BJ (cell line): ENCODE results near the gene BAIAP2L1. TPM values are rescaled to one million over a fixed set of nuclear protein-coding genes. Genes with fewer than 3 reads are reported as not detected.

Experiments used
- CTCF ChIA-PET: fragments of 350-600 bp; formaldehyde crosslinking; extraction: SDS; loops from one replicate; lab custom pipeline; 2021; ENCODE audit warnings: antibody characterized with exemption, inconsistent platforms; lab: Yijun Ruan, JAX
- POLR2A ChIA-PET: fragments of 300-600 bp; sonication (Branson Sonifier 250); formaldehyde crosslinking; extraction: SDS; loops from one replicate; lab custom pipeline; 2021; ENCODE audit warnings: antibody characterized with exemption; lab: Charles Lee
- DNase-seq: peaks from one replicate; pipeline ENCODE4 v3.0.0-alpha.2; 2011; ENCODE audit warnings: low read depth
- H3K27me3 ChIP-seq: 2 replicates; pipeline ENCODE4 v1.6.0; 2011; ENCODE audit warnings: low read length; ENCODE audit not compliant: control insufficient read depth, insufficient read depth
- H3K36me3 ChIP-seq: 2 replicates; pipeline ENCODE4 v1.5.1; 2011; ENCODE audit warnings: low read length; ENCODE audit not compliant: control insufficient read depth, insufficient read depth
- H3K4me3 ChIP-seq: 2 replicates; pipeline ENCODE4 v1.5.1; 2011; ENCODE audit warnings: low read depth, mild to moderate bottlenecking, control low read depth, low read length
- CTCF ChIP-seq: IDR thresholded peaks from 2 replicates; pipeline ENCODE4 v1.5.1; 2011; ENCODE audit warnings: low read depth, mild to moderate bottlenecking, control low read depth, inconsistent platforms, low read length, moderate library complexity; ENCODE audit not compliant: insufficient read depth
- polyA plus RNA-seq: library from polyadenylated mRNA; depleted of rRNA; stranded (reverse); fragments of >200 nt; gene quantifications from 2 replicates; pipeline ENCODE4 v1.2.3, GENCODE V29; 2011

The BAIAP2L1 gene
- polyA plus RNA-seq, 1 experiment: 11.4 TPM

- DNase-seq: no peak
- POLR2A ChIA-PET: no interaction called here
- Histone ChIP-seq H3K36me3 (no peaks in the 10 kb centered on the region), H3K4me3 (no peak overlapping the region), H3K27me3 (no peaks in the 10 kb centered on the region; the same call in 1 of the 2 replicates)
- CTCF ChIA-PET: interaction anchor here (0.6 to 1.7 kb wide), 2 partner anchors 14 to 509 kb away, joined by 4 to 5 read pairs; no protein-coding TSS in a partner anchor
- no peak for TF ChIP-seq CTCF
These were observed 5.9 kb upstream of the BAIAP2L1 start for GRCh38 chr7:98406827-98407226.

GRCh38 chr7:98404840-98405239 is 4.0 kb upstream of the BAIAP2L1 start:
- H3K36me3 ChIP-seq: no peaks in the 10 kb centered on the region
- TF ChIP-seq CTCF: no peak
- no peak overlapping the region for H3K4me3 ChIP-seq
- ChIA-PET CTCF (interaction anchor here (0.8 to 1.3 kb wide), 2 partner anchors 15 to 17 kb away, joined by 3 read pairs; no protein-coding TSS in a partner anchor), POLR2A (no interaction called here)
- H3K27me3 ChIP-seq: no peaks in the 10 kb centered on the region; the same call in 1 of the 2 replicates
- no peak for DNase-seq

- Histone ChIP-seq H3K27me3 (no peaks in the 10 kb centered on the region; the same call in 1 of the 2 replicates), H3K36me3 (no peaks in the 10 kb centered on the region), H3K4me3 (peak overlapping the region; percentile 69)
- ChIA-PET CTCF (interaction anchor here (0.7 to 4.4 kb wide), 6 partner anchors 18 to 133 kb away, joined by 3 to 49 read pairs (median 10); no protein-coding TSS in a partner anchor), POLR2A (no interaction called here)
- no peak for DNase-seq
- no peak for TF ChIP-seq CTCF
These were observed 874 bp downstream of the BAIAP2L1 start for GRCh38 chr7:98399890-98400541.

- CTCF ChIA-PET: interaction anchor here (0.7 to 4.4 kb wide), 4 partner anchors 18 to 133 kb away, joined by 3 to 49 read pairs (median 24); no protein-coding TSS in a partner anchor
- Histone ChIP-seq H3K4me3 (peak overlapping the region; percentile 69), H3K27me3 (no peaks in the 10 kb centered on the region), H3K36me3 (no peaks in the 10 kb centered on the region)
- no peak for TF ChIP-seq CTCF
- no peak for DNase-seq
- POLR2A ChIA-PET: no interaction called here
These were observed 1.4 kb downstream of the BAIAP2L1 start for GRCh38 chr7:98399462-98399861.

- Histone ChIP-seq H3K27me3 (no peaks in the 10 kb centered on the region), H3K4me3 (no peak overlapping the region), H3K36me3 (no peaks in the 10 kb centered on the region)
- ChIA-PET CTCF (no interaction called here), POLR2A (no interaction called here)
- no peak for DNase-seq
- no peak for TF ChIP-seq CTCF
These were observed 2.1 kb downstream of the BAIAP2L1 start for GRCh38 chr7:98398567-98399372.
